Brain microvascular endothelial cell (primary cell): Measurements from ENCODE around the gene PITPNC1.

Source experiments
- DNase-seq: peaks from one replicate; pipeline ENCODE4 v3.0.0-alpha.2; 2020
- H3K27ac ChIP-seq: fragments of 250-450 bp; sonication (Bioruptor Pico); 2 replicates; pipeline ENCODE4 v1.5.1; 2020; ENCODE audit warnings: mild to moderate bottlenecking, moderate library complexity
- H3K27me3 ChIP-seq: fragments of 250-450 bp; sonication (Bioruptor Pico); replicated peaks from 2 replicates; pipeline ENCODE4 v1.5.1; 2020; ENCODE audit warnings: mild to moderate bottlenecking
- H3K36me3 ChIP-seq: fragments of 250-450 bp; sonication (Bioruptor Pico); replicated peaks from 2 replicates; pipeline ENCODE4 v1.5.1; 2020; ENCODE audit warnings: mild to moderate bottlenecking
- H3K4me3 ChIP-seq: 2 replicates; pipeline ENCODE4 v1.5.1; 2011; ENCODE audit warnings: low read depth, mild to moderate bottlenecking, control low read depth, low read length, moderate library complexity
- CTCF ChIP-seq: IDR thresholded peaks from 2 replicates; pipeline ENCODE4 v1.5.1; 2011; ENCODE audit warnings: low read depth, mild to moderate bottlenecking, moderate library complexity, low read length, control low read depth, inconsistent platforms; ENCODE audit errors: missing control alignments
- in situ Hi-C: cut with HindIII; loops from 2 replicates; pipeline ENCODE4 v1.10.0; 2017; ENCODE audit warnings: low sequenced_read_pairs, low pct_ligation_motif_present

Gene PITPNC1

GRCh38 chr17:67366193-67367157 is 10.6 kb upstream of the PITPNC1 start, which contains the start of gene PSMD12:
Gene PSMD12, minus strand, starts transcription at chr17:67366577. Its CDS starts 58 bp downstream, at chr17:67366519.
- Histone ChIP-seq H3K27ac (peak within 1 kb of the TSS; percentile 97), H3K27me3 (no peaks in the 10 kb centered on the region), H3K36me3 (peaks cover 3% of the 10 kb centered on the region), H3K4me3 (peak within 1 kb of the TSS; percentile 94)
- in situ Hi-C loops: no loop called here
- no peak for TF ChIP-seq CTCF
- peak; percentile 82 for DNase-seq

GRCh38 chr17:67369676-67370075 is 7.4 kb upstream of the PITPNC1 start:
- no peak overlapping the region for H3K27ac ChIP-seq
- H3K27me3 ChIP-seq: no peaks in the 10 kb centered on the region
- in situ Hi-C loops: no loop called here
- peaks cover 3% of the 10 kb centered on the region for H3K36me3 ChIP-seq
- TF ChIP-seq CTCF: no peak
- no peak overlapping the region for H3K4me3 ChIP-seq
- no peak for DNase-seq

GRCh38 chr17:67372751-67373150 is 4.3 kb upstream of the PITPNC1 start:
- no peaks in the 10 kb centered on the region for H3K27me3 ChIP-seq
- DNase-seq: no peak
- no peak overlapping the region for H3K4me3 ChIP-seq
- in situ Hi-C loops: no loop called here
- no peak overlapping the region for H3K27ac ChIP-seq
- no peak for TF ChIP-seq CTCF
- no peaks in the 10 kb centered on the region for H3K36me3 ChIP-seq

GRCh38 chr17:67374329-67375053 is 2.6 kb upstream of the PITPNC1 start:
- H3K27me3 ChIP-seq: no peaks in the 10 kb centered on the region
- H3K27ac ChIP-seq: no peak overlapping the region
- H3K36me3 ChIP-seq: no peaks in the 10 kb centered on the region
- peak; percentile 86 for DNase-seq
- in situ Hi-C loops: no loop called here
- TF ChIP-seq CTCF: peak; percentile 89
- no peak overlapping the region for H3K4me3 ChIP-seq

GRCh38 chr17:67375054-67375427 is 2.0 kb upstream of the PITPNC1 start:
- in situ Hi-C loops: no loop called here
- TF ChIP-seq CTCF: no peak
- H3K27ac ChIP-seq: no peak overlapping the region
- no peak overlapping the region for H3K4me3 ChIP-seq
- no peaks in the 10 kb centered on the region for H3K27me3 ChIP-seq
- no peaks in the 10 kb centered on the region for H3K36me3 ChIP-seq
- no peak for DNase-seq
